Measurements from ENCODE around the gene NFYB.

DNA sequence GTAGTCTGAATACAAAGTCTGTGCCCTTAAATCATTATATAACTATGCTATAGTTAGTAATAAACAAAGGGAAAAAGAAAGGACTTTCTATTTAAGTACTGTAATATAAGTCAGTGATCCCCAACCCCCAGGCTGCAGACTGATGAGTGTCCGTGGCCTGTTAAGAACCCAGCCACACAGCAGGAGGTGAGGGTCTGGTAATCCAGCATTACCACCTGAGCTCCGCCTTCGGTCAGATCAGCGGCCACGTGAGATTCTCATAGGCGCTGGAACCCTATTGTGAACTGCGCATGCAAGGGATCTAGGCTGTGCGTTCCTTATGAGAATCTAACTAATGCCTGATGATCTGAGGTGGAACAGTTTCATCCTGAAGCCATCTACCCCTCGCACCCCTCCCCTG, 15.7 kb downstream of the NFYB start:
- TF ChIP-seq RAD21 (conservative IDR thresholded peaks at IDR 0.05 in 1 of 2, IDR thresholded peaks at IDR 0.05 in 1 of 2) (no peak), PHF8 (IDR thresholded peaks at IDR 0.05; ENCODE audit: borderline replicate concordance, low read depth) (no peak)

Measured in A549 (cell line).